Skeletal muscle satellite cell (primary cell): ENCODE results near the gene STX11. TPM values are rescaled to one million over a fixed set of nuclear protein-coding genes. Genes with fewer than 3 reads are reported as not detected.
A peak's percentile ranks its signal among the peaks of the same experiment; 100 is the strongest.

Experiments
- H3K27me3 ChIP-seq: 2 replicates; pipeline ENCODE4 v1.7.0; 2013; ENCODE audit warnings: low read length; ENCODE audit not compliant: control insufficient read depth, insufficient read depth
- H3K36me3 ChIP-seq: 2 replicates; pipeline ENCODE4 v1.7.0; 2013; ENCODE audit warnings: mild to moderate bottlenecking, control low read depth, low read length; ENCODE audit not compliant: insufficient read depth
- H3K4me1 ChIP-seq: 2 replicates; pipeline ENCODE4 v1.7.0; 2013; ENCODE audit warnings: low read length; ENCODE audit not compliant: control insufficient read depth, insufficient read depth
- H3K4me2 ChIP-seq: 2 replicates; pipeline ENCODE4 v1.7.0; 2013; ENCODE audit warnings: mild to moderate bottlenecking, low read length
- H3K4me3 ChIP-seq: 2 replicates; pipeline ENCODE4 v1.7.0; 2013; ENCODE audit warnings: low read length
- H3K9ac ChIP-seq: 2 replicates; pipeline ENCODE4 v1.7.0; 2013; ENCODE audit warnings: mild to moderate bottlenecking, low read depth, low read length, moderate library complexity
- H3K9me3 ChIP-seq: replicated peaks from 2 replicates; pipeline ENCODE4 v1.7.0; 2013; ENCODE audit warnings: mild to moderate bottlenecking, control low read depth, low read length
- total RNA-seq: library from RNA; depleted of rRNA; stranded (reverse); fragments of >200 nt; gene quantifications from 2 replicates; pipeline ENCODE4 v1.2.3, GENCODE V29; 2012; rRNA removed

STX11 gene
- total RNA-seq = 2.4 and 2.8 TPM in 2 replicates

DNA sequence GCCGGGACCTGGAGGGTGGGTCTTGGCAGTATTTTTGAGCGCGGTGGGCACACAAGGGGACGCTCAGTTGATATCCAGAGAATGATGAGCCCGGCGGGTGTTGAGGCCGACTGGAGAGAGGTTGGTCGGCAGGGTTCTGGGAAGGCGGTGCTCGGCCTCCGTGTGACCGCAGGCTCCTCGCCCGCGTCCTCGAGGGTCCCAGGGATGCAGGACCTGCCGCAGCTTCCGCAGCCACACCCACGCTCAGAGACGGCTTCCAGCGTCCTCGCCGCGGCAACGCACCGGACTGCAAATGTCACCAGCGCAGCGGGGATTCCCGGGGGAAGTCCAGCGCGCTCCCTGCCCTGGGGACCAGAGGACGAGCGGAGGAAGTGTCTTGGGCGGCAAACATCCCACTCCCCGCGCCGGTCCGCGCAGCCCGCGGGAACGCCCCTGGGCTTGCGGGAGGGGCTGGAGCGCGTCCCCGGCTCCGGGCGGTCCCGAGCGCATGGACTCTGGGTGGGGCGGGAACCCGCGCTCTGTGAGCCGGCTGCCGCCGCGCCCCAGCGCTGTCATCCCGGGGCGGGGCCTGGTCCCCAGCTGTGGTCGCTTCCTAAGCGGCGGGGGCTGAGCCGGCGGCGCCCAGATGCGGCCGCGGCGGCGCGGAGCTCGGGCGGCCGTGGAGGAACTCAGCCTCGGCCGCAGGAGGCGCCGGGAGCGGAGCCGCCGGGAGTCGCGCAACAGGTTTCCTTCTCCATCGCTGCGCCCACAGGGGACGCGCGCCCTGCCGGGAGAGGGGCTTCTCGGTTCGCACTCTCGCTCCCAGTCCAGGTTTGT, at the start of gene STX11:
TSS of gene STX11 (plus strand) at position 624 of the 816 bp plus-strand sequence. CDS start 36,111 bp downstream, outside the sequence.
- Histone ChIP-seq H3K36me3 (no peaks in the 10 kb centered on the region), H3K4me3 (peak within 1 kb of the TSS; percentile 94), H3K27me3 (no peaks in the 10 kb centered on the region), H3K9me3 (no peaks in the 10 kb centered on the region), H3K4me1 (peaks cover 26% of the 10 kb centered on the region), H3K9ac (peak within 1 kb of the TSS; percentile 80), H3K4me2 (peak within 1 kb of the TSS; percentile 99)

DNA sequence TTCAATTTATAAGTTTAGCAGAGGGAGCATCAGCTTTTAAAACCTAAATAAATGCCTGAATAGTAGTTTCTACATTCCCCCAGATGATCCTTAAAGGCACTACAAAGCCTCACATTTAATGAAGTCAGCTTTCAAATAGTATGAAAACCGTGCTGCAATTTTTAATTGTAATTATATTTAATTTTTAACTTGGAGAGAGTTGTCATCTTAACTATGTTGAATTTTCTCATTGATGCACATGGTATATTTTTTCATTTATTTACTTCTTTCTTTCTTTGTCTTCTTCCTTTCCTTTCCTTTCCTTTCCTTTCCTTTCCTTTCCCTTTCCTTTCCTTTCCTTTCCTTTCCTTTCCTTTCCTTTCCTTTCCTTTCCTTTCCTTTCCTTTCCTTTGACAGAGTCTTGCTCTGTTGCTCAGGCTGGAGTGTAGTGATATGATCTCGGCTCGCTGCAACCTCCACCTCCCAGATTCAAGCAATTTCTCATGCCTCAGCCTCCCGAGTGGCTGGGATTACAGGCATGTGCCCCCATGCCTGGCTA, 47.2 kb upstream of the STX11 start:
- Histone ChIP-seq H3K9ac (no peak overlapping the region), H3K27me3 (no peaks in the 10 kb centered on the region), H3K4me2 (no peak overlapping the region), H3K9me3 (no peaks in the 10 kb centered on the region), H3K36me3 (no peaks in the 10 kb centered on the region), H3K4me1 (no peaks in the 10 kb centered on the region), H3K4me3 (no peak overlapping the region)

DNA sequence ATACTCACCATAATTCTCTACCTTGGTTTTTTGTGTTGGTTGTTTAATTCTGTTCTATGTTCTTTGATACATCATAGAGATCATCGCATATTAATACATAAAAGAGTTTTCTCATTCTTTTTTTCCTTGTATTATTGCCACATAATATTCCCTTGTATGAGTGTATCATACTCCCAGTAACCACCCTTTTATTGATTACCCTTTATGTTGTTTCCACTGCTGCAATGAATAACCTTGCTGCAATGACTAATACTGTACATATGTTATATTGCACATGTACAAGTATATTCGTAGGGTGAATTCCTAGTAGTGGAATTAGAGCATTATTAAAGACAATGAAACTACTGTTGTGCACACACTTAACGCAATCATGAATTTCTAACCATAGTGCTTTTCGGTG, 45.8 kb upstream of the STX11 start:
- Histone ChIP-seq H3K27me3 (no peaks in the 10 kb centered on the region), H3K4me2 (no peak overlapping the region), H3K4me1 (no peaks in the 10 kb centered on the region), H3K36me3 (no peaks in the 10 kb centered on the region), H3K4me3 (no peak overlapping the region), H3K9me3 (no peaks in the 10 kb centered on the region), H3K9ac (no peak overlapping the region)

DNA sequence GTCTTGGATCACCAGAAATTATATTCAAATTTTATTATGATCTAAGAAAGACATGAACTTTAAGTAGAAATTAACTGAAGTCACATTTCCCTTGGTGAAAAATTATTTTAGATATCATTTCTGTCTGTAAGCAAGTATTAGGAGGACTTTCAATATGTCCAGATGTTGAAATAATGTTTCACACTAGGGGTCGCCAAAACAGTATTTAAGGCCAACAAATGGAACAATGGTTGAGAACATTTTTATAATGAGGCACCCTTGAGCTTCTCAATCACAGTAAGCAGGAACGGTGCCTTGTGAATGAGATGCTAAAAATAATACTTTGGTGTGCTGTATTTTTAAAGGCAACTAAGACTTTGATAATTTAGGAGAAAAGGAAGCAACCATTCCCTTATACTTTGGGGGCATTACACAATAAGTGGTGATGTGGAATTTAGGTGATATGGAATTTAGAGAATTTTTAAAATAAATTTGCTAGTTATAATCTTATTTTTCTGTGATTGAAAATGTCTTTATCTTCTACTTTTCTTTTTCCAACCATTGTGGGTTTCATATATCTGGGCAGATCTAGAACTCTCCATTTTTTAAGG, 45.3 kb upstream of the STX11 start:
- Histone ChIP-seq H3K4me2 (no peak overlapping the region), H3K36me3 (no peaks in the 10 kb centered on the region), H3K4me1 (no peaks in the 10 kb centered on the region), H3K4me3 (no peak overlapping the region), H3K9ac (no peak overlapping the region), H3K27me3 (no peaks in the 10 kb centered on the region), H3K9me3 (no peaks in the 10 kb centered on the region)

DNA sequence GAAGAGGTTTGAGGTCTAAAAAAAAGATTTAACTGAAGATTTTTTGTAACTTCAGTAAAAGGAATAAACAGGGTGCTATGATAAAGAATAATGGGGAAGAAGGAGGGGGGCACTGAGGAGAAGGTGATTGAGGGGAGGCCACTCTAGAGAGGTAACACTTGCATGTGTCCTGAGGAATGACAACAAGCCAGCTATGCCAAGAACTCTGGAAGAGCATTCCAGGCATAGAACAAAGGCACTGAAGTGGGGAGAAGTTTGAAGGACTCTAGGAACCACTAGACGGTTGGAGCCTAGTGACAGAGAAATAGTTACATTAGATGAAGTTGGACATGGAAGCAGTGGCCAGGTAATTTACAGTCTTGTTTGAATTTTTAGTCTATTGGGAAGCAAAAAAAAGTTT, 44.1 kb upstream of the STX11 start:
- no peaks in the 10 kb centered on the region for H3K4me1 ChIP-seq
- H3K9me3 ChIP-seq = no peaks in the 10 kb centered on the region
- no peaks in the 10 kb centered on the region for H3K27me3 ChIP-seq
- H3K9ac ChIP-seq = no peak overlapping the region
- H3K4me3 ChIP-seq = no peak overlapping the region
- H3K4me2 ChIP-seq = no peak overlapping the region
- no peaks in the 10 kb centered on the region for H3K36me3 ChIP-seq

DNA sequence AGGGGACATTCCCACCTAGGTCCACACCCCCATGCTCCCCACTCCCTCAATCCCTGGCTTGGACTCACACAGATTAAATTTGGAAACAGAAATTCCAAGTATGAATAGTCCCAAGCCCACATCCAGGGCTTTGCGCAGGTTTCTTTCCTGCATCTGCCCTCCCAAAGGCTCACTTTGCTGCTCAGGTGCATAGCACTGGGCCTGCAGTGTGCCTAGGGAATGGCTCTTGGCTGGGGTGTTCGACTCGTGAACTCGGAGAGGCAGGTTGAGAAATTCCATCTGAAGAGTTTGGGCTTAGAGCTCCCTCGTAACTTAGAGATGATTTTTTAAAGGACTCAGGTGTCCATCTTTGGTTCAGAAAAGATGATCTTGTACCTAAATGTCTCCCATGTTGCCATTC, 40.1 kb upstream of the STX11 start:
- Histone ChIP-seq H3K4me2 (no peak overlapping the region), H3K27me3 (no peaks in the 10 kb centered on the region), H3K4me3 (no peak overlapping the region), H3K36me3 (no peaks in the 10 kb centered on the region), H3K9ac (no peak overlapping the region), H3K4me1 (no peaks in the 10 kb centered on the region), H3K9me3 (no peaks in the 10 kb centered on the region)

DNA sequence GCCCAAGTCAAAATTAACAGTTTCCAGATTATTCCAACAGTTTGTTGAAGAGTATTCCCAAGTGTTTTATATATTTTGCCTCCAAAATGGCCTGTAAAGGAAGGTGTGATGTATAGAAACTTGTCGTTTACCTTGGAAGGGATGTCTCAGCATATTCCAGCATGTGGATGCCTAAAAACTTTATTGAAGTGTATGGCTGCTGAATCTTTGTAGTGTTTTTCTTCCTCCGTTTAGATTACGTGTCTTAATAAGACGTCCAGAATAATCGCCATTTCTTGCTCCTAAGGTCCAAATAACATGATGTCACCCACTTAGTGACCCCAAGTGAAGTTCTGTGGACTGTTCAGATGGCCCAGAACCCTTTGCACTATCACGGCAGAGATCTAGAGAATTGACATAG, 37.0 kb upstream of the STX11 start:
- H3K4me1 ChIP-seq = no peaks in the 10 kb centered on the region
- no peaks in the 10 kb centered on the region for H3K9me3 ChIP-seq
- no peaks in the 10 kb centered on the region for H3K27me3 ChIP-seq
- H3K9ac ChIP-seq = no peak overlapping the region
- no peak overlapping the region for H3K4me3 ChIP-seq
- H3K4me2 ChIP-seq = no peak overlapping the region
- H3K36me3 ChIP-seq = no peaks in the 10 kb centered on the region

DNA sequence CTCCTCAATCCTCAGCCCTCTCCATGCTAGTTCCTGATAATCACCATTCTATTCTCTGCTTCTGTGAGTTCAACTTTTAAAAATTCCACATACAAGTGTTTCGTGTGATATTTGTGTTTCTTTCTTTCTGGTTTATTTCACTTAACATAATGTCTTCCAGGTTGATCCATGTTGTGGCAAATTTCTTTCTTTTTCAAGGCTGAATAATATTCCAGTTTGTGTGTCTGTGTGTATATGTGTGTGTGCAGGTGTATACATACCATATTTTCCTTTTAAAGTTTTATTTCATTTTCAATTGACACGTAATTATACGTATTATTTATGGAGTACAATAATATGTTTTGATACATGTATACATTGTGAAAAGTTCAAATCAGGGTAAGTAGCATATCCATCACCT, 35.1 kb upstream of the STX11 start:
- no peaks in the 10 kb centered on the region for H3K27me3 ChIP-seq
- no peak overlapping the region for H3K4me2 ChIP-seq
- no peak overlapping the region for H3K9ac ChIP-seq
- H3K4me1 ChIP-seq = peaks cover 6% of the 10 kb centered on the region
- H3K9me3 ChIP-seq = no peaks in the 10 kb centered on the region
- H3K36me3 ChIP-seq = no peaks in the 10 kb centered on the region
- no peak overlapping the region for H3K4me3 ChIP-seq

DNA sequence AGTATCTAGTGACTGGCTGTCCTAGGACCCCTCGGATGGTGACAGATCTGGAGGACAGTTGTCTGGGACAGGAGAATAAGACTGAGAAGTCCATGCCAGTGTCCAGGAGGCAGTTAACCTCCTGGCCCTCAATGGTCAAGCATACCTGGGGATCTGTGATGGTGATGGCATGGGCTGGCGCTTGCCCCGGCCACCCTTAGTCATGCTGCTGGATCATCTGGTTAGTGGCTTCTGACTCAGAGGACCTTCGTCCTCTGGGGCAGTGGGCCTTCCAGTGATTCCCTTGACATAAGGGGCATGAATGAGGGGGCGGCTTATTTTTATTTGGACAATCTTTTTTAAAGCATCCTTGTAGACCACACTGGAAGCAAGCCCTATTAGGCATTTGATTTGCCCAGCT, 30.9 kb upstream of the STX11 start:
- Histone ChIP-seq H3K9me3 (no peaks in the 10 kb centered on the region), H3K4me3 (no peak overlapping the region), H3K4me1 (peaks cover 6% of the 10 kb centered on the region), H3K9ac (no peak overlapping the region), H3K36me3 (no peaks in the 10 kb centered on the region), H3K27me3 (no peaks in the 10 kb centered on the region), H3K4me2 (no peak overlapping the region)

DNA sequence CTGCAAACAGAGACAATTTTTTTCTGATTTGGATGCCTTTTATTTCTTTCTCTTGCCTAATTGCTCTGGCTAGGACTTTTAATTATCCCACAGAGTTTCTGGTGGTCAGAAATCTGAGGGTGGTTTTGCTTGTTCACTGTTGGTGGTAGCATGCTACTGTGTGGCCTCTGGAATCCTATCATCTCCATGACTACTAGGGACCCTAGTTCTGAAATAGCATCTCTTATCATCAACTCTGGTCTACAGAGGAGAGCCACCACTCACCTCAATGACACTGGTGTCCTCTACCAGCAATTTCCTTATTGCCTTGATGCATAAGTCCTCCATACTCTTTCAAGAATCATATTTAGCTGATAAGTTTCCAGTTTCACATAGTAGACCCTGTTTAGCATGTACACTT, 27.5 kb upstream of the STX11 start:
- Histone ChIP-seq H3K4me1 (peaks cover 6% of the 10 kb centered on the region), H3K4me3 (no peak overlapping the region), H3K4me2 (no peak overlapping the region), H3K9me3 (no peaks in the 10 kb centered on the region), H3K36me3 (no peaks in the 10 kb centered on the region), H3K9ac (no peak overlapping the region), H3K27me3 (no peaks in the 10 kb centered on the region)

DNA sequence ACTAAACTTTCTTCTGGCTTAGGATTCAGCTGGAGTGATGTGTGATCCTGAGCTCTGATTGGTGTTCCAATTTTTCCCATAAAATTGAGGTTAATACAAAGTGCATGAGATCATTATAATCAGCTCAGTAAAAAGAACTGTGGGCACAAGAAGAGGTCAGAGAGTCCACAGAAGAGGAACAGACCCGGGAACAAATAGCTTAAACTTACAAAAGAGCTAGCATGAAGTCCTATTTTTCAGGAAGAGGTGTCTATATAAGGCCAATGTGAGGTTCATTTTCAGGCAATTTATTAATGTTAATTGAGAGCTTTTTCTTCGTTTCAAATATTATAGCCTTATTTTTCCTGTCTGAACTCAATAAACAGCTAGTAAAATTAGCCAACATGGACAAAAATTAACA, 26.9 kb upstream of the STX11 start:
- Histone ChIP-seq H3K4me3 (no peak overlapping the region), H3K9ac (no peak overlapping the region), H3K4me2 (no peak overlapping the region), H3K4me1 (peaks cover 6% of the 10 kb centered on the region), H3K9me3 (no peaks in the 10 kb centered on the region), H3K36me3 (no peaks in the 10 kb centered on the region), H3K27me3 (no peaks in the 10 kb centered on the region)

DNA sequence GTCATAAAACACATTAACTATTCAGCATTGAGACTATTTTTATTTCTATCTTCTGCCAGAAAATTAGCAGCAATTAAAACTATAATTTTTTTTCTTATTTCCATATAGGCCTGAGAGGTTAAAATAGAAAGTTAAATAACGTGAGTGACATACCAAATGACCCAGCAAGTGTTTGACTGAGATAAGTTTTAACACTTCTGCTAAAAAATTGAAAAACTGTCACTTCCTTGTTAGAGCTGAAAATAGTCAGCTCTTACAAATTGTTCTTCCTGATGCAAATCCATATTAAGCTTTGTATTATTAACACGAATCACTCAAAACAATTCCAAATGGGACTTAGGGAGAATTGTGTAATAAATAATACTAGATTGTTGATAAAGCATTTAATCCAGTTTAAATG, 26.5 kb upstream of the STX11 start:
- no peak overlapping the region for H3K4me3 ChIP-seq
- no peak overlapping the region for H3K4me2 ChIP-seq
- peaks cover 6% of the 10 kb centered on the region for H3K4me1 ChIP-seq

More for the DNA sequence above, 26.5 kb upstream of the STX11 start:
- no peaks in the 10 kb centered on the region for H3K36me3 ChIP-seq
- no peaks in the 10 kb centered on the region for H3K9me3 ChIP-seq
- no peak overlapping the region for H3K9ac ChIP-seq
- no peaks in the 10 kb centered on the region for H3K27me3 ChIP-seq
